GM18909 (cell line): ENCODE results near the gene SYP.
"Not testable (repeated sequence)": the region's sequence is repeated elsewhere in the genome, so short reads cannot be mapped to it uniquely, and the experiment has no call there.

Source experiments
- ATAC-seq: cut with Tn5 transposase; IDR thresholded peaks from one replicate; pipeline ENCODE4 v1.9.1; 2021; ENCODE audit warnings: mild to moderate bottlenecking; ENCODE audit not compliant: unreplicated experiment, poor library complexity

SYP gene

GRCh38 chrX:49148390-49149100 lies 51.4 kb downstream of the SYP start:
- ATAC-seq, result not testable (repeated sequence)

GRCh38 chrX:49147936-49148335 lies 52.1 kb downstream of the SYP start:
- no peak for ATAC-seq

- ATAC-seq, result no peak
These were observed 52.7 kb downstream of the SYP start for GRCh38 chrX:49147282-49147681.

- ATAC-seq, result not testable (repeated sequence)
These were observed 56.8 kb downstream of the SYP start for GRCh38 chrX:49143154-49143553.

- ATAC-seq, result not testable (repeated sequence)
These were observed 57.7 kb downstream of the SYP start for GRCh38 chrX:49142264-49142663.

GRCh38 chrX:49139713-49140112 lies 60.3 kb downstream of the SYP start:
- no peak for ATAC-seq
